Caco-2 (cell line): ENCODE results near the gene UBR4. TPM values are rescaled to one million over a fixed set of nuclear protein-coding genes. Genes with fewer than 3 reads are reported as not detected.

Source experiments
- BruUV-seq: library from RNA; stranded (reverse); fragments of 400-500 nt; replicated peaks from 2 replicates; lab custom pipeline; 2021; lab: Mats Ljungman, UMichigan
- CTCF ChIA-PET: fragments of 300-600 bp; sonication (Branson Sonifier 250); formaldehyde crosslinking; loops from one replicate; lab custom pipeline; 2022; ENCODE audit warnings: antibody characterized with exemption; lab: Charles Lee
- POLR2A ChIA-PET: fragments of 300-600 bp; sonication (Branson Sonifier 250); formaldehyde crosslinking; loops from one replicate; lab custom pipeline; 2022; ENCODE audit warnings: antibody characterized with exemption; lab: Charles Lee
- DNase-seq, 2 experiments: peaks; one replicate each; pipeline versions ENCODE4 v3.0.0 to v3.0.0-alpha.2; 2020 to 2022
- H3K27me3 ChIP-seq: replicated peaks from 2 replicates; pipeline ENCODE4 v1.6.0; 2011; ENCODE audit warnings: low read length; ENCODE audit not compliant: control insufficient read depth, insufficient read depth
- H3K36me3 ChIP-seq: 2 replicates; pipeline ENCODE4 v1.5.1; 2011; ENCODE audit warnings: low read length; ENCODE audit not compliant: control insufficient read depth, insufficient read depth
- H3K4me1 ChIP-seq: fragments of 250-450 bp; sonication (Bioruptor Pico); 2 replicates; pipeline ENCODE4 v1.5.1; 2020; ENCODE audit warnings: mild to moderate bottlenecking
- H3K4me3 ChIP-seq: 2 replicates; pipeline ENCODE4 v1.5.1; 2011; ENCODE audit warnings: low read depth, mild to moderate bottlenecking, control low read depth, low read length
- H3K9me3 ChIP-seq: fragments of 250-450 bp; sonication (Bioruptor Pico); 2 replicates; pipeline ENCODE4 v1.5.1; 2020; ENCODE audit warnings: mild to moderate bottlenecking, moderate library complexity
- H3K27ac Mint-ChIP-seq: one replicate; pipeline ENCODE4 v1.8.0; 2022; ENCODE audit warnings: mixed read lengths; ENCODE audit not compliant: unreplicated experiment
- H3K27me3 Mint-ChIP-seq: one replicate; pipeline ENCODE4 v1.8.0; 2022; ENCODE audit warnings: mixed read lengths; ENCODE audit not compliant: insufficient read depth, unreplicated experiment
- H3K36me3 Mint-ChIP-seq: one replicate; pipeline ENCODE4 v1.8.0; 2022; ENCODE audit warnings: mild to moderate bottlenecking, mixed read lengths; ENCODE audit not compliant: insufficient read depth, unreplicated experiment
- H3K4me1 Mint-ChIP-seq: one replicate; pipeline ENCODE4 v1.8.0; 2022; ENCODE audit warnings: low read depth, mixed read lengths; ENCODE audit not compliant: unreplicated experiment
- H3K4me3 Mint-ChIP-seq: one replicate; pipeline ENCODE4 v1.8.0; 2022; ENCODE audit warnings: mild to moderate bottlenecking, moderate library complexity, mixed read lengths; ENCODE audit not compliant: unreplicated experiment
- H3K9me3 Mint-ChIP-seq: one replicate; pipeline ENCODE4 v1.8.0; 2022; ENCODE audit warnings: mixed read lengths; ENCODE audit not compliant: unreplicated experiment
- intact Hi-C: fragments of 100-400 bp; cut with micrococcal nuclease; formaldehyde crosslinking; loops from one replicate; pipeline ENCODE4 v1.10.0; 2022; ENCODE audit not compliant: unreplicated experiment
- total RNA-seq: library from RNA; stranded (reverse); gene quantifications from 2 replicates; pipeline ENCODE4 v1.2.3, GENCODE V29; 2022
- TF ChIP-seq, protein P1 (sequence below), 2 experiments: fragments of 200-600 bp in 1 of 2; IDR thresholded peaks; 1 replicate in 1 of 2; 2 replicates in 1 of 2; pipeline versions ENCODE4 v1.5.1 to v1.8.0; 2011 to 2022; ENCODE audit warnings: antibody characterized with exemption in 1 of 2, control low read depth in 1 of 2, inconsistent platforms in 1 of 2, low read depth in 1 of 2, low read length in 1 of 2, mild to moderate bottlenecking in 1 of 2, moderate library complexity in 1 of 2; ENCODE audit not compliant: insufficient read depth in 1 of 2, severe bottlenecking in 1 of 2, unreplicated experiment in 1 of 2

Gene UBR4
- total RNA-seq, 1 experiment from 2014 or later, result 317 TPM

DNA sequence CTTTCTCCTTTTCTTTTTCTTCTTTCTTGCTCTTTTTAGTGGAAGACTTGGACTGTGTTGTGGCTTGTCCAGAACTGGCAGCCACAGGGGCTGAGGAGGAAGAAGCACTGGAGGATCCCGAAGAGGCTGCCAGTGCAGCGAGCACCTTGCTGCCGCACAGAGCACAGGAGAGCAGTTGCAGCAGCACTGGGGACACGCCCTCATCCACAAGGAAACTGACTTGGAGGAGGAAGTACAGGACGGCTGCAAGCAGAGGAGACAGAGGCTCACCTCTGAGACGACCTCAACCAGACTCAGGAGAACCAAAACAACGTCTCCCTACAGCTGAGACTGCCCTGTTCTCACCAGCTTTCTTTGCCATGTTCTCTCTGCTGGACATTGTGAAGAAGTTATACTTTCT, 88.9 kb downstream of the UBR4 start:
- peaks cover 97% of the 10 kb centered on the region for H3K36me3 Mint-ChIP-seq
- H3K36me3 ChIP-seq, result peaks cover 5% of the 10 kb centered on the region
- TF ChIP-seq, protein P1, sequence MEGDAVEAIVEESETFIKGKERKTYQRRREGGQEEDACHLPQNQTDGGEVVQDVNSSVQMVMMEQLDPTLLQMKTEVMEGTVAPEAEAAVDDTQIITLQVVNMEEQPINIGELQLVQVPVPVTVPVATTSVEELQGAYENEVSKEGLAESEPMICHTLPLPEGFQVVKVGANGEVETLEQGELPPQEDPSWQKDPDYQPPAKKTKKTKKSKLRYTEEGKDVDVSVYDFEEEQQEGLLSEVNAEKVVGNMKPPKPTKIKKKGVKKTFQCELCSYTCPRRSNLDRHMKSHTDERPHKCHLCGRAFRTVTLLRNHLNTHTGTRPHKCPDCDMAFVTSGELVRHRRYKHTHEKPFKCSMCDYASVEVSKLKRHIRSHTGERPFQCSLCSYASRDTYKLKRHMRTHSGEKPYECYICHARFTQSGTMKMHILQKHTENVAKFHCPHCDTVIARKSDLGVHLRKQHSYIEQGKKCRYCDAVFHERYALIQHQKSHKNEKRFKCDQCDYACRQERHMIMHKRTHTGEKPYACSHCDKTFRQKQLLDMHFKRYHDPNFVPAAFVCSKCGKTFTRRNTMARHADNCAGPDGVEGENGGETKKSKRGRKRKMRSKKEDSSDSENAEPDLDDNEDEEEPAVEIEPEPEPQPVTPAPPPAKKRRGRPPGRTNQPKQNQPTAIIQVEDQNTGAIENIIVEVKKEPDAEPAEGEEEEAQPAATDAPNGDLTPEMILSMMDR (IDR thresholded peaks at IDR 0.05; ENCODE audit: insufficient read depth in 1 of 2, low read depth in 1 of 2, low read length in 1 of 2, severe bottlenecking in 1 of 2, unreplicated experiment in 1 of 2), result no peak
- H3K27me3 Mint-ChIP-seq, result no peaks in the 10 kb centered on the region
- no peaks in the 10 kb centered on the region for H3K9me3 ChIP-seq
- H3K9me3 Mint-ChIP-seq, result no peaks in the 10 kb centered on the region
- CTCF ChIA-PET, result no interaction called here
- peak overlapping the region; percentile 14 for H3K27ac Mint-ChIP-seq
- H3K4me1 ChIP-seq, result no peaks in the 10 kb centered on the region
- no peaks in the 10 kb centered on the region for H3K4me1 Mint-ChIP-seq
- H3K4me3 Mint-ChIP-seq, result no peak overlapping the region
- BruUV-seq, result no TSS peak
- H3K27me3 ChIP-seq, result no peaks in the 10 kb centered on the region
- no peak overlapping the region for H3K4me3 ChIP-seq
- POLR2A ChIA-PET, result no interaction called here
- DNase-seq, result no peak
- intact Hi-C loops, result no loop called here

DNA sequence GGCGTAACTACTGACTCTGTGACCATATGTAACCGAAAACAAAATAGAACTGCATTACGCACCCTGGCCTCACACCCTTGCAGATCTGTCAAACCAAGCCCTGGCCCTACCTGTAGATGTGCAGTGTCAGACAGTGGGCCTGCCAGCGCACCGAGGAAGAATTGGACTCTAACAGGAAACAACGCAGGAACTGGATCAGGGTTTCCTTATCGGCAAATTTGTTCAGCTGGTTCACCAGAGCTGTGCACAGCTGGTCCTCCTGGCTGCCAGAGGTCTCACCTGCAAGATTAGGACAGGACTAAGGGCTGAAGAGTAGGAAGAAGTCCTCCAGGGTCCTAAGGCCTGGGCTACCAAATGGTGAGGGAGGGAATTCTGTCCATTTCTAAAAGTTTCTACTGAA, 90.0 kb downstream of the UBR4 start:
- H3K27me3 ChIP-seq, result no peaks in the 10 kb centered on the region
- POLR2A ChIA-PET, result no interaction called here
- CTCF ChIA-PET, result no interaction called here
- intact Hi-C loops, result no loop called here
- Mint-ChIP-seq H3K4me1 (no peaks in the 10 kb centered on the region), H3K4me3 (no peak overlapping the region), H3K9me3 (no peaks in the 10 kb centered on the region), H3K27me3 (no peaks in the 10 kb centered on the region), H3K36me3 (peaks cover 94% of the 10 kb centered on the region), H3K27ac (no peak overlapping the region)
- no peak for DNase-seq
- peaks cover 5% of the 10 kb centered on the region for H3K36me3 ChIP-seq
- BruUV-seq, result no TSS peak
- H3K9me3 ChIP-seq, result no peaks in the 10 kb centered on the region
- no peaks in the 10 kb centered on the region for H3K4me1 ChIP-seq
- TF ChIP-seq, protein P1 (IDR thresholded peaks at IDR 0.05; ENCODE audit: insufficient read depth in 1 of 2, low read depth in 1 of 2, low read length in 1 of 2, severe bottlenecking in 1 of 2, unreplicated experiment in 1 of 2), result no peak
- no peak overlapping the region for H3K4me3 ChIP-seq

DNA sequence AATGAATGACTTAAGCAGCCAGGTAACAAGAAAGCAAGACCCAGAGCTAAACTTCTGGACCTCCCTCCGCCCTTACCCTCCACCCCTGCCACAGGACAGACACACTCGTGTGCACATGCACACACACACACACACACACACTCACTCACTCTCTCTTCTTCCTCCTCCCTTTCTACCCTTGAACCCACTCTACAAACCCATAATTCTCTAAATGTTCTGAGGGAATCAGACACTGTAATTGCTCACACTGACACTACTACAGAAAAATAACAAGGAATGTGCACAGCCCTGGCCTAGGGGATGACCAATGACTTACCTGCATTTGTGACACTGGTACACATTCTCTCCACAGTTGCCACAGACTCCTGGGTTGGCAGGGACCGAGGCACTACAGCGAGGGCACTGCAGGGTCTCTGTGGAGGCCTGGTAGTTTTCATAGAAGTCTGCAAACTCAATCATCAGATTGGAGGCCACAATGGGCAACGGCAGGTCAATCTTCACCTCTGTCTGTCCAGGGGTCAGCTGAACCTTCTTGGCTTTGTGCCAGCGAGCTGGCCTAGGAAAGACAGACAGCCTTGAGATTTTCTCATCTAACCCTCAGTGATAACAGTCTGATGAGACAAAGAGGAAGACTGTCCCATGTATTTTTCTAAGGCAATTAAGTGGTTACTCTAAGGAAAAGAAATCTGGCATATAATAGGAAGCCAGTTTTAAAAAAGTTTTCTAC, 94.8 kb downstream of the UBR4 start:
- BruUV-seq, result no TSS peak
- Histone ChIP-seq H3K4me3 (no peak overlapping the region), H3K9me3 (no peaks in the 10 kb centered on the region), H3K4me1 (no peaks in the 10 kb centered on the region), H3K36me3 (peaks cover 2% of the 10 kb centered on the region; the same call in 1 of the 2 replicates), H3K27me3 (no peaks in the 10 kb centered on the region)
- CTCF ChIA-PET, result no interaction called here
- no peak overlapping the region for H3K4me3 Mint-ChIP-seq
- DNase-seq, result no peak
- no peaks in the 10 kb centered on the region for H3K4me1 Mint-ChIP-seq
- no peaks in the 10 kb centered on the region for H3K27me3 Mint-ChIP-seq
- H3K27ac Mint-ChIP-seq, result no peak overlapping the region
- TF ChIP-seq, protein P1 (IDR thresholded peaks at IDR 0.05; ENCODE audit: insufficient read depth in 1 of 2, low read depth in 1 of 2, low read length in 1 of 2, severe bottlenecking in 1 of 2, unreplicated experiment in 1 of 2), result no peak
- POLR2A ChIA-PET, result no interaction called here
- intact Hi-C loops, result no loop called here
- no peaks in the 10 kb centered on the region for H3K9me3 Mint-ChIP-seq
- peaks cover 94% of the 10 kb centered on the region for H3K36me3 Mint-ChIP-seq
